ENCODE results near the gene PLEKHG3.

DNA sequence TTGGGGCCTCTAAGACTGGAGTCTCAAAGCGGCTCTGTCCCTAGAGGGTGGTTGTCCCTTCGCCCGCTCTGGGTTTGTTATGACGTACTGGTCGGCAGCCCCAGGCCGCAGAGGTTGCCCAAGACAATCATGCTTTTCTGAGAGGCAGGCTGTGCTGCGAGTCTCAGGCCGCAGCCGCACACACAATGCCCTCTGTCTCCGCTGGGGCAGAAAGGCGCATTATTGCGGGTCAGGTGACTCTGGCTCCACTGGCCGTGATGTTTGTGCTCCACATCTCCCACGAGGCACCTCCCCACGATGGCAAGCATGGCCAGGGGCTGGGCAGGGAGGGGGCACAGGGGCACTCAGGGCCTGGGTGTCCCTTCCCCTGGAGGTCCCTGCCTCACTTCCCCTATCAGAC lies 21.0 kb upstream of the PLEKHG3 start:
- TF ChIP-seq, protein P1, sequence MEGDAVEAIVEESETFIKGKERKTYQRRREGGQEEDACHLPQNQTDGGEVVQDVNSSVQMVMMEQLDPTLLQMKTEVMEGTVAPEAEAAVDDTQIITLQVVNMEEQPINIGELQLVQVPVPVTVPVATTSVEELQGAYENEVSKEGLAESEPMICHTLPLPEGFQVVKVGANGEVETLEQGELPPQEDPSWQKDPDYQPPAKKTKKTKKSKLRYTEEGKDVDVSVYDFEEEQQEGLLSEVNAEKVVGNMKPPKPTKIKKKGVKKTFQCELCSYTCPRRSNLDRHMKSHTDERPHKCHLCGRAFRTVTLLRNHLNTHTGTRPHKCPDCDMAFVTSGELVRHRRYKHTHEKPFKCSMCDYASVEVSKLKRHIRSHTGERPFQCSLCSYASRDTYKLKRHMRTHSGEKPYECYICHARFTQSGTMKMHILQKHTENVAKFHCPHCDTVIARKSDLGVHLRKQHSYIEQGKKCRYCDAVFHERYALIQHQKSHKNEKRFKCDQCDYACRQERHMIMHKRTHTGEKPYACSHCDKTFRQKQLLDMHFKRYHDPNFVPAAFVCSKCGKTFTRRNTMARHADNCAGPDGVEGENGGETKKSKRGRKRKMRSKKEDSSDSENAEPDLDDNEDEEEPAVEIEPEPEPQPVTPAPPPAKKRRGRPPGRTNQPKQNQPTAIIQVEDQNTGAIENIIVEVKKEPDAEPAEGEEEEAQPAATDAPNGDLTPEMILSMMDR (conservative IDR thresholded peaks at IDR 0.05; ENCODE audit: low read length) = no peak
- TF ChIP-seq EZH2phosphoT487 (IDR thresholded peaks at IDR 0.05; ENCODE audit: borderline replicate concordance) = no peak

All from Loucy (cell line).